Measurements from ENCODE around the gene PIP4K2A.

The PIP4K2A gene

GRCh38 chr10:22630234-22631174 lies 83.9 kb downstream of the PIP4K2A start:
- TF ChIP-seq CTCF (IDR thresholded peaks at IDR 0.05; ENCODE audit: insufficient read depth, missing control alignments), result no peak
- DNase-seq (ENCODE audit: insufficient read length, low spot score) (no peak), FAIRE-seq (peak; percentile 41)

- TF ChIP-seq CTCF (IDR thresholded peaks at IDR 0.05; ENCODE audit: insufficient read depth, missing control alignments), result no peak
- FAIRE-seq (no peak), DNase-seq (ENCODE audit: insufficient read length, low spot score) (no peak)
Measured at GRCh38 chr10:22629852-22630233, 84.5 kb downstream of the PIP4K2A start.

- DNase-seq (ENCODE audit: insufficient read length, low spot score), result no peak
- no peak for FAIRE-seq
- no peak for TF ChIP-seq CTCF (IDR thresholded peaks at IDR 0.05; ENCODE audit: insufficient read depth, missing control alignments)
Measured at GRCh38 chr10:22629126-22629525, 85.3 kb downstream of the PIP4K2A start.

GRCh38 chr10:22628309-22628708 lies 86.1 kb downstream of the PIP4K2A start:
- FAIRE-seq (no peak), DNase-seq (ENCODE audit: insufficient read length, low spot score) (no peak)
- no peak for TF ChIP-seq CTCF (IDR thresholded peaks at IDR 0.05; ENCODE audit: insufficient read depth, missing control alignments)

GRCh38 chr10:22626784-22627183 lies 87.6 kb downstream of the PIP4K2A start:
- peak; percentile 67 for FAIRE-seq
- DNase-seq (ENCODE audit: insufficient read length, low spot score), result no peak

GRCh38 chr10:22625516-22626290 lies 88.7 kb downstream of the PIP4K2A start:
- peak; percentile 56 for FAIRE-seq
- no peak for DNase-seq (ENCODE audit: insufficient read length, low spot score)
- TF ChIP-seq CTCF (IDR thresholded peaks at IDR 0.05; ENCODE audit: insufficient read depth, missing control alignments), result no peak

More at GRCh38 chr10:22626784-22627183, 87.6 kb downstream of the PIP4K2A start:
- TF ChIP-seq CTCF (IDR thresholded peaks at IDR 0.05; ENCODE audit: insufficient read depth, missing control alignments), result no peak

All from D721Med (cell line).